K562 (cell line): Measurements from ENCODE around the gene SERPIND1. TPM values are rescaled to one million over a fixed set of nuclear protein-coding genes. Genes with fewer than 3 reads are reported as not detected.
A peak's percentile ranks its signal among the peaks of the same experiment; 100 is the strongest.

ENCODE experiments used
- CREB3 ChIP-seq: fragments of 450-650 bp; conservative IDR thresholded peaks from 2 replicates; pipeline ENCODE4 v1.6.1; 2016; ENCODE audit warnings: missing genetic modification characterization, low read depth, mild to moderate bottlenecking, missing compliant biosample characterization, moderate library complexity
- FOXO4 ChIP-seq: fragments of 450-650 bp; formaldehyde crosslinking; IDR thresholded peaks from 2 replicates; pipeline ENCODE4 v1.4.0; 2020; ENCODE audit warnings: mild to moderate bottlenecking, moderate library complexity
- LCOR ChIP-seq: sonication (generic); formaldehyde crosslinking; IDR thresholded peaks from 2 replicates; pipeline ENCODE4 v1.8.0; 2022; ENCODE audit warnings: mild to moderate bottlenecking, missing genetic modification reagents
- MAX ChIP-seq: sonication (generic); formaldehyde crosslinking; IDR thresholded peaks from 2 replicates; pipeline ENCODE4 v1.9.0; 2022; ENCODE audit warnings: mild to moderate bottlenecking, missing genetic modification reagents
- MEF2A ChIP-seq: IDR thresholded peaks from 2 replicates; pipeline ENCODE4 v1.6.1; 2011; ENCODE audit warnings: low read depth, mild to moderate bottlenecking, low read length, moderate library complexity; ENCODE audit not compliant: control insufficient read depth
- SMAD4 ChIP-seq: fragments of 250-450 bp; sonication (Bioruptor Pico); conservative IDR thresholded peaks from 2 replicates; pipeline ENCODE4 v1.8.0; 2021; ENCODE audit warnings: inconsistent platforms, mild to moderate bottlenecking, moderate library complexity
- TCF7 ChIP-seq: sonication (generic); IDR thresholded peaks from 2 replicates; pipeline ENCODE4 v1.6.1; 2016; ENCODE audit warnings: antibody characterized with exemption, borderline replicate concordance
- ZNF76 ChIP-seq: fragments of 250-450 bp; sonication (Bioruptor Pico); IDR thresholded peaks from 2 replicates; pipeline ENCODE4 v1.4.0; 2020; ENCODE audit warnings: mild to moderate bottlenecking, moderate library complexity, borderline replicate concordance
- polyA plus RNA-seq, 8 experiments: library from polyadenylated mRNA; depleted of rRNA in 4 of 8; stranded (reverse) in 5 of 8; unstranded in 3 of 8; fragments of >200 nt; fragmentation: Nextera tagmentation in 2 of 8; fragmentation: Illumina TruSeq in 1 of 8; extraction: Ambion mirVana in 2 of 8; extraction: Trizol in 1 of 8; gene quantifications; 2 replicates each; pipeline versions ENCODE4 v1.2.1 to v1.2.3, GENCODE V29; 2011 to 2014; ENCODE audit warnings: inconsistent platforms in 1 of 8, missing spikeins in 1 of 8
- total RNA-seq, 7 experiments: library from RNA; depleted of rRNA in 6 of 7; stranded (reverse); fragments of >200 nt in 6 of 7; fragmentation: Illumina TruSeq in 2 of 7; extraction: Trizol in 2 of 7; gene quantifications; 2 replicates each; pipeline versions ENCODE4 v1.2.1 to v1.2.3, GENCODE V29; 2011 to 2021; ENCODE audit warnings: low replicate concordance in 1 of 7
- TF ChIP-seq, protein P1 (sequence below), 2 experiments: fragments of 150-350 bp in 1 of 2; IDR thresholded peaks; 2 replicates each; pipeline ENCODE4 v1.6.1; 2012 to 2016; ENCODE audit warnings: low read depth in 2 of 2, low read length in 2 of 2, mild to moderate bottlenecking in 1 of 2, moderate library complexity in 1 of 2
- TF ChIP-seq, protein P2 (sequence below): fragments of 250-450 bp; sonication (Bioruptor Pico); IDR thresholded peaks from 2 replicates; pipeline ENCODE4 v1.8.0; 2022; ENCODE audit warnings: moderate library complexity, mild to moderate bottlenecking, inconsistent platforms

SERPIND1 gene
- total and polyA plus RNA-seq, 9 of the 15 experiments (the other 6 are each of a cell fraction or from before 2014, with no cell fraction given): 0.04 to 0.11 (median 0.09) TPM; not detected in 6

DNA sequence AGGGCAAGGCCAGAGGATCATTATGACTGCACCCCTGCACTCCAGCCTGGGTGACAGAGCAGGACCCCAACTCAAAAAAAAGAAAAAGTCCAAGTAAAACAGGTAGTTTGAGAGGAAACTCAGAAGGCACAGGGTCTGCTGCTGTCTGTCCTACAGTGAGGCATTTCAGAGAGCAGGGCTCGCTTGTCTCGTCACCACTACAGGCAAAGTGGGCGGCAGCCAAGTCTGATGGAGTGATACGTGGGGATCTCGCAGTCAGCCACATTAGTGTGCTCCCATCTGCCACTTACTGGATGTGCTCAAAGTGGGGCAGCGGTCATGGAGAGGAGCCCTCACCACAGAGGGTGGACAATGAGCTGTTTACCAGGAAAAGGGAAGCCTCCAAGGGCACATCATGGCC is 42.6 kb downstream of the SERPIND1 start (continued):
- TF ChIP-seq, protein P1, sequence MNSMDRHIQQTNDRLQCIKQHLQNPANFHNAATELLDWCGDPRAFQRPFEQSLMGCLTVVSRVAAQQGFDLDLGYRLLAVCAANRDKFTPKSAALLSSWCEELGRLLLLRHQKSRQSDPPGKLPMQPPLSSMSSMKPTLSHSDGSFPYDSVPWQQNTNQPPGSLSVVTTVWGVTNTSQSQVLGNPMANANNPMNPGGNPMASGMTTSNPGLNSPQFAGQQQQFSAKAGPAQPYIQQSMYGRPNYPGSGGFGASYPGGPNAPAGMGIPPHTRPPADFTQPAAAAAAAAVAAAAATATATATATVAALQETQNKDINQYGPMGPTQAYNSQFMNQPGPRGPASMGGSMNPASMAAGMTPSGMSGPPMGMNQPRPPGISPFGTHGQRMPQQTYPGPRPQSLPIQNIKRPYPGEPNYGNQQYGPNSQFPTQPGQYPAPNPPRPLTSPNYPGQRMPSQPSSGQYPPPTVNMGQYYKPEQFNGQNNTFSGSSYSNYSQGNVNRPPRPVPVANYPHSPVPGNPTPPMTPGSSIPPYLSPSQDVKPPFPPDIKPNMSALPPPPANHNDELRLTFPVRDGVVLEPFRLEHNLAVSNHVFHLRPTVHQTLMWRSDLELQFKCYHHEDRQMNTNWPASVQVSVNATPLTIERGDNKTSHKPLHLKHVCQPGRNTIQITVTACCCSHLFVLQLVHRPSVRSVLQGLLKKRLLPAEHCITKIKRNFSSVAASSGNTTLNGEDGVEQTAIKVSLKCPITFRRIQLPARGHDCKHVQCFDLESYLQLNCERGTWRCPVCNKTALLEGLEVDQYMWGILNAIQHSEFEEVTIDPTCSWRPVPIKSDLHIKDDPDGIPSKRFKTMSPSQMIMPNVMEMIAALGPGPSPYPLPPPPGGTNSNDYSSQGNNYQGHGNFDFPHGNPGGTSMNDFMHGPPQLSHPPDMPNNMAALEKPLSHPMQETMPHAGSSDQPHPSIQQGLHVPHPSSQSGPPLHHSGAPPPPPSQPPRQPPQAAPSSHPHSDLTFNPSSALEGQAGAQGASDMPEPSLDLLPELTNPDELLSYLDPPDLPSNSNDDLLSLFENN (IDR thresholded peaks at IDR 0.05; ENCODE audit: low read depth in 2 of 2, low read length in 2 of 2): no peak
- TF ChIP-seq MEF2A (no peak), LCOR (CRISPR knock-in tag) (no peak), TCF7 (no peak), ZNF76 (CRISPR knock-in tag) (no peak), SMAD4 (no peak), MAX (peak; percentile 56), FOXO4 (CRISPR knock-in tag) (no peak), CREB3 (no peak)
- TF ChIP-seq, protein P2, sequence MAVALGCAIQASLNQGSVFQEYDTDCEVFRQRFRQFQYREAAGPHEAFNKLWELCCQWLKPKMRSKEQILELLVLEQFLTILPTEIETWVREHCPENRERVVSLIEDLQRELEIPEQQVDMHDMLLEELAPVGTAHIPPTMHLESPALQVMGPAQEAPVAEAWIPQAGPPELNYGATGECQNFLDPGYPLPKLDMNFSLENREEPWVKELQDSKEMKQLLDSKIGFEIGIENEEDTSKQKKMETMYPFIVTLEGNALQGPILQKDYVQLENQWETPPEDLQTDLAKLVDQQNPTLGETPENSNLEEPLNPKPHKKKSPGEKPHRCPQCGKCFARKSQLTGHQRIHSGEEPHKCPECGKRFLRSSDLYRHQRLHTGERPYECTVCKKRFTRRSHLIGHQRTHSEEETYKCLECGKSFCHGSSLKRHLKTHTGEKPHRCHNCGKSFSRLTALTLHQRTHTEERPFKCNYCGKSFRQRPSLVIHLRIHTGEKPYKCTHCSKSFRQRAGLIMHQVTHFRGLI (CRISPR knock-in tag): no peak
- TF ChIP-seq, all 486 proteins: peak for 20
